HG02759 (cell line): Measurements from ENCODE around the gene HKDC1.
"Not testable (repeated sequence)": the region's sequence is repeated elsewhere in the genome, so short reads cannot be mapped to it uniquely, and the experiment has no call there.

Experiments
- ATAC-seq: cut with Tn5 transposase; IDR thresholded peaks from one replicate; pipeline ENCODE4 v1.9.1; 2021; ENCODE audit warnings: mild to moderate bottlenecking, moderate library complexity; ENCODE audit not compliant: unreplicated experiment

Gene HKDC1

GRCh38 chr10:69278446-69278963 is 58.4 kb downstream of the HKDC1 start, which contains the start of gene HK1:
HK1 (plus strand) TSS chr10:69278496.
- no peak for ATAC-seq

GRCh38 chr10:69279110-69279509 is 59.0 kb downstream of the HKDC1 start:
- no peak for ATAC-seq

- no peak for ATAC-seq
These were observed 61.6 kb downstream of the HKDC1 start for GRCh38 chr10:69281507-69282413.

GRCh38 chr10:69284402-69284801 is 64.3 kb downstream of the HKDC1 start:
- ATAC-seq: not testable (repeated sequence)

- no peak for ATAC-seq
These were observed 65.6 kb downstream of the HKDC1 start for GRCh38 chr10:69285699-69286098.

GRCh38 chr10:69287181-69287580 is 67.0 kb downstream of the HKDC1 start:
- ATAC-seq: no peak

GRCh38 chr10:69290993-69291392 is 70.9 kb downstream of the HKDC1 start:
- ATAC-seq: no peak

GRCh38 chr10:69292459-69292858 is 72.3 kb downstream of the HKDC1 start:
- no peak for ATAC-seq

- no peak for ATAC-seq
These were observed 75.0 kb downstream of the HKDC1 start for GRCh38 chr10:69295027-69295636.

- ATAC-seq: no peak
These were observed 83.5 kb downstream of the HKDC1 start for GRCh38 chr10:69303632-69304051.

GRCh38 chr10:69306421-69306820 is 86.3 kb downstream of the HKDC1 start:
- no peak for ATAC-seq

- ATAC-seq: no peak
These were observed 87.3 kb downstream of the HKDC1 start for GRCh38 chr10:69307434-69307833.

- not testable (repeated sequence) for ATAC-seq
These were observed 88.2 kb downstream of the HKDC1 start for GRCh38 chr10:69308304-69308703.

GRCh38 chr10:69311309-69311708 is 91.2 kb downstream of the HKDC1 start:
- no peak for ATAC-seq

GRCh38 chr10:69312528-69312927 is 92.4 kb downstream of the HKDC1 start:
- no peak for ATAC-seq

- no peak for ATAC-seq
These were observed 95.0 kb downstream of the HKDC1 start for GRCh38 chr10:69315100-69315542.

GRCh38 chr10:69315610-69316312 is 95.6 kb downstream of the HKDC1 start:
- no peak for ATAC-seq

GRCh38 chr10:69316313-69317059 is 96.4 kb downstream of the HKDC1 start:
- ATAC-seq: no peak
